ENCODE results near the gene FHIP1A.
A peak's percentile ranks its signal among the peaks of the same experiment; 100 is the strongest.

FHIP1A gene

GRCh38 chr4:151407466-151408379 lies 1.3 kb upstream of the FHIP1A start:
- DNase-seq (ENCODE audit: low spot score) = peak; percentile 83
- TF ChIP-seq, protein P1, sequence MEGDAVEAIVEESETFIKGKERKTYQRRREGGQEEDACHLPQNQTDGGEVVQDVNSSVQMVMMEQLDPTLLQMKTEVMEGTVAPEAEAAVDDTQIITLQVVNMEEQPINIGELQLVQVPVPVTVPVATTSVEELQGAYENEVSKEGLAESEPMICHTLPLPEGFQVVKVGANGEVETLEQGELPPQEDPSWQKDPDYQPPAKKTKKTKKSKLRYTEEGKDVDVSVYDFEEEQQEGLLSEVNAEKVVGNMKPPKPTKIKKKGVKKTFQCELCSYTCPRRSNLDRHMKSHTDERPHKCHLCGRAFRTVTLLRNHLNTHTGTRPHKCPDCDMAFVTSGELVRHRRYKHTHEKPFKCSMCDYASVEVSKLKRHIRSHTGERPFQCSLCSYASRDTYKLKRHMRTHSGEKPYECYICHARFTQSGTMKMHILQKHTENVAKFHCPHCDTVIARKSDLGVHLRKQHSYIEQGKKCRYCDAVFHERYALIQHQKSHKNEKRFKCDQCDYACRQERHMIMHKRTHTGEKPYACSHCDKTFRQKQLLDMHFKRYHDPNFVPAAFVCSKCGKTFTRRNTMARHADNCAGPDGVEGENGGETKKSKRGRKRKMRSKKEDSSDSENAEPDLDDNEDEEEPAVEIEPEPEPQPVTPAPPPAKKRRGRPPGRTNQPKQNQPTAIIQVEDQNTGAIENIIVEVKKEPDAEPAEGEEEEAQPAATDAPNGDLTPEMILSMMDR (IDR thresholded peaks at IDR 0.05; ENCODE audit: extremely low read depth, missing control alignments) = no peak

- DNase-seq (ENCODE audit: low spot score) = peak; percentile 47
These were observed 671 bp upstream of the FHIP1A start for GRCh38 chr4:151408380-151408629.

DNA sequence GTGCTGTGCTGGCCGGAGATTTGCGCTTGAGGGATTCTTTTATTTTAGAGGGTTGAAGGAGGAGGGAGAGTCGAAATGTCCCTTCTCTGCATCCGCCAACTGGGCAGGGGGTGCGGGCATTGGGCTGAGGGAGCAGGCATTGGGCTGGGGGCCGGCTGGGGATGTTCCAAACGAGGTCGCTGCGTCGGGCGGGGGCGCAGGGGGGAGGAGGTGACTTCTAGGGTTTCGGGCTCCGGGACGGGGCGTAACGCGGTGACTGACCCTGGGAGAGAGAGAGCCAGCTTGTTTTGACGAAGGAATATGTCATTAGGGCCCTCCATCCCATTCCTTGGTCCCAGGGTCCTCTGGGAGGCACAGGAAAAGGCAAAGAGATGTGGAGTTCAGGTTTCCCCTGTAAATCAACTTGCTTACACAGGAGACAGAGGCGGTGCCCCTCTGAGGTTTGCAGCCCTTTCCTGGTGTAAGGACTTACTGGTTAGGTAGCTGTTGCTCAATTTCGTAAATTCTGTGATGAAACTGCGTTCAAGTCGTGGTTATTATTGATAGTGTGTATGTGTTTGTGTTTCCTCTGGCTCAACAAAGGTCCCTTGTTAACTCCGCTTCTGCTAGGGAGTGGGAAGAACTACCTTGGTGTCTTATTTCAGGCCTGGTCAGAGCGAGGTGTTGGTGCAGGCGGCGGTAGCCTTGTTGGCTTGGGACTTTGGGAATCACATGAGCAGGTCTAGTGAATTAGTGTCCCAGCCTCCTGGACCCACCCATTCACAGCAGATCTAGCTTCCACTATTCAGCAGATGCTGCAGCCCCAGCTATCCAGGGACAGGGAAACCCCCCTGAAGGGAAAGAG lies 716 bp downstream of the FHIP1A start:
- TF ChIP-seq, protein P1 (IDR thresholded peaks at IDR 0.05; ENCODE audit: extremely low read depth, missing control alignments) = no peak
- DNase-seq (ENCODE audit: low spot score) = peak; percentile 28

More at GRCh38 chr4:151408380-151408629, 671 bp upstream of the FHIP1A start:
- TF ChIP-seq, protein P1 (IDR thresholded peaks at IDR 0.05; ENCODE audit: extremely low read depth, missing control alignments) = no peak

GRCh38 chr4:151415978-151416377 lies 7.0 kb downstream of the FHIP1A start:
- DNase-seq (ENCODE audit: low spot score) = no peak
- TF ChIP-seq, protein P1 (IDR thresholded peaks at IDR 0.05; ENCODE audit: extremely low read depth, missing control alignments) = no peak

GRCh38 chr4:151417164-151417571 lies 8.2 kb downstream of the FHIP1A start:
- no peak for DNase-seq (ENCODE audit: low spot score)

GRCh38 chr4:151417766-151418376 lies 8.9 kb downstream of the FHIP1A start:
- TF ChIP-seq, protein P1 (IDR thresholded peaks at IDR 0.05; ENCODE audit: extremely low read depth, missing control alignments) = no peak
- DNase-seq (ENCODE audit: low spot score) = no peak

More at GRCh38 chr4:151417164-151417571, 8.2 kb downstream of the FHIP1A start:
- TF ChIP-seq, protein P1 (IDR thresholded peaks at IDR 0.05; ENCODE audit: extremely low read depth, missing control alignments) = no peak

All from GM20000 (cell line).